ENCODE data around the gene FAM241B. TPM values are rescaled to one million over a fixed set of nuclear protein-coding genes. Genes with fewer than 3 reads are reported as not detected.

FAM241B gene
- total RNA-seq, 6 experiments from 2014 or later = 0.20 to 0.43 (median 0.30) TPM; not detected in 2

DNA sequence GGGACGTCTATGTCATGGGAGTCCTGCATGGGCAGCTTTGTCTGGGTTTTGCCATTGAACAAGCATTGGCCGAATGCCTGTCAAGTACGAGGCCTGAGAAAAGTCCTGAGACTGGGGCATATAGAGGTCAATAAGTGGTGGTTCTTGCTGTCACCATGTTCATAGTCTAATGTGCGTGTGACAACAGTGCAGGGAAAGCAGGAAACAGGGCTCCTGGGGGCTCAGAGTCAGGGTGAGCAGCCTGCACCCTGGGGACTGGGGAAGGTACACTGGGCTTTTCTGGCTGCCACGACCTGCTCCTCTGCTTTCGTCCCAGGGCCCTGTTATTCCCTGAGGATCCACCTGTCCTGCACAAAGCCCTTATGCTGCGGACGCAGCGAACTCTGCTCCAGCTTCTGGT lies 21.3 kb downstream of the FAM241B start:
- Mint-ChIP-seq H3K36me3 (ENCODE audit: low read depth) (no peaks in the 10 kb centered on the region), H3K4me3 (no peak overlapping the region), H3K9me3 (no peaks in the 10 kb centered on the region), H3K27ac (no peak overlapping the region), H3K4me1 (ENCODE audit: low read depth) (no peaks in the 10 kb centered on the region), H3K27me3 (ENCODE audit: insufficient read depth) (peaks cover 61% of the 10 kb centered on the region)
- no peak for DNase-seq
- TF ChIP-seq, protein P1, sequence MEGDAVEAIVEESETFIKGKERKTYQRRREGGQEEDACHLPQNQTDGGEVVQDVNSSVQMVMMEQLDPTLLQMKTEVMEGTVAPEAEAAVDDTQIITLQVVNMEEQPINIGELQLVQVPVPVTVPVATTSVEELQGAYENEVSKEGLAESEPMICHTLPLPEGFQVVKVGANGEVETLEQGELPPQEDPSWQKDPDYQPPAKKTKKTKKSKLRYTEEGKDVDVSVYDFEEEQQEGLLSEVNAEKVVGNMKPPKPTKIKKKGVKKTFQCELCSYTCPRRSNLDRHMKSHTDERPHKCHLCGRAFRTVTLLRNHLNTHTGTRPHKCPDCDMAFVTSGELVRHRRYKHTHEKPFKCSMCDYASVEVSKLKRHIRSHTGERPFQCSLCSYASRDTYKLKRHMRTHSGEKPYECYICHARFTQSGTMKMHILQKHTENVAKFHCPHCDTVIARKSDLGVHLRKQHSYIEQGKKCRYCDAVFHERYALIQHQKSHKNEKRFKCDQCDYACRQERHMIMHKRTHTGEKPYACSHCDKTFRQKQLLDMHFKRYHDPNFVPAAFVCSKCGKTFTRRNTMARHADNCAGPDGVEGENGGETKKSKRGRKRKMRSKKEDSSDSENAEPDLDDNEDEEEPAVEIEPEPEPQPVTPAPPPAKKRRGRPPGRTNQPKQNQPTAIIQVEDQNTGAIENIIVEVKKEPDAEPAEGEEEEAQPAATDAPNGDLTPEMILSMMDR (IDR thresholded peaks at IDR 0.05) = no peak

DNA sequence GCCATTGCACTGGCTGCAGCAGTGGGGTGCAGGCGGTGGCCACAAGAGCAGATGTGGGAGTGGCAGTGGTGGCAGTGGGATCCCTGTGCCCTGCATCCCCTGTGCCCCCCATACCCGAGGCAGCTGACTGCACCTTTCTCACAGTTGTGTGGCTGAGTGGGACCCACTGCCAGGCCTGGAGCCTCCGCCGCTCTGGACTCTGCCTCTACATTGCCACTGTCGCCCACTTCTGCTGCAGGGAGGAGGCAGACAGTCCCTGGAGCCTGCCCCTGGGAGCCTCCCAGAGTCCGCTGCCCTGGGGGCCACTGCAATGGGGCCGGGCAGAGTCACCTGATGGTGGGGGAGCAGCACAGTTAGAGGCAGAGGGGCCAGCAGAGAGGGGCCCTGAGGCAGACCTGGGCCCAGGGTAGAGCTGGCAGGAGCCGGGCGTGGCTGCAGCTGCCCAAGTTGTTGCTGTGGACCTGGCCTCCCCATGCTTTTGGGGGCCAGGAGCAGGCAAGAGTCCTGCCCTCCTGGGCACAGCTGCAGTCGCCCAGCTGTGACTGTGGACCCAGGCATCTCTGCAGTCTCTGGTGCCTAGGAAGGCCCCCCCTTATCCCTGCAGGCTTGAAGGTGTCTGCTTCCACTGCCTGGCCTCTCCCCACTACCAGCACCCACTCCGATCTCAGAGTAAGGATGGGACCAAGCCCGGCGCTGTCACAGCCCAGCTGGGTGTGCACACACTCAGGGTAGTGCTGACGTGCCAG lies 22.2 kb downstream of the FAM241B start:
- Mint-ChIP-seq H3K4me3 (no peak overlapping the region), H3K9me3 (no peaks in the 10 kb centered on the region), H3K27ac (no peak overlapping the region), H3K27me3 (ENCODE audit: insufficient read depth) (peaks cover 64% of the 10 kb centered on the region), H3K4me1 (ENCODE audit: low read depth) (peaks cover 1% of the 10 kb centered on the region; the same call in 1 of the 2 replicates), H3K36me3 (ENCODE audit: low read depth) (no peaks in the 10 kb centered on the region)
- DNase-seq = no peak
- TF ChIP-seq, protein P1 (IDR thresholded peaks at IDR 0.05) = no peak

DNA sequence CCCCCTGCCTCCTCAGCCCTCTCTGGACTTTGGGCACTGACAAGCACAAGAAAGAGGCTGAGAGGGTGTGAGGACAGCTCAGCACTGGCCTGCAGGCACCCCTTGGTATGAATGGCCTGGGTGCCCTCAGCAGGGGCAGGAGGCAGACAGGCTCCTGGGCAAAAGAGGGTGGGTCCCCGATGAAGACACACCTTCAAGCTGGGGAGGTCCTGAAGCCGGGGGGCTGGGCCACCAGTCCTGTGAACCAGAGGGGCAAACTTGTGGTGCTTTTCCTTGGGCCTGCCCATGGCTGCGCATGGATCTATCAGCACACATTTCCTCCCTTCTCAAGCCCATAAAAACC lies 22.8 kb downstream of the FAM241B start:
- H3K4me1 Mint-ChIP-seq (ENCODE audit: low read depth) = peaks cover 5% of the 10 kb centered on the region; the same call in 1 of the 2 replicates
- DNase-seq = no peak
- no peak overlapping the region for H3K27ac Mint-ChIP-seq
- H3K27me3 Mint-ChIP-seq (ENCODE audit: insufficient read depth) = peaks cover 66% of the 10 kb centered on the region
- no peaks in the 10 kb centered on the region for H3K36me3 Mint-ChIP-seq (ENCODE audit: low read depth)
- H3K9me3 Mint-ChIP-seq = no peaks in the 10 kb centered on the region
- TF ChIP-seq, protein P1 (IDR thresholded peaks at IDR 0.05) = no peak
- no peak overlapping the region for H3K4me3 Mint-ChIP-seq

DNA sequence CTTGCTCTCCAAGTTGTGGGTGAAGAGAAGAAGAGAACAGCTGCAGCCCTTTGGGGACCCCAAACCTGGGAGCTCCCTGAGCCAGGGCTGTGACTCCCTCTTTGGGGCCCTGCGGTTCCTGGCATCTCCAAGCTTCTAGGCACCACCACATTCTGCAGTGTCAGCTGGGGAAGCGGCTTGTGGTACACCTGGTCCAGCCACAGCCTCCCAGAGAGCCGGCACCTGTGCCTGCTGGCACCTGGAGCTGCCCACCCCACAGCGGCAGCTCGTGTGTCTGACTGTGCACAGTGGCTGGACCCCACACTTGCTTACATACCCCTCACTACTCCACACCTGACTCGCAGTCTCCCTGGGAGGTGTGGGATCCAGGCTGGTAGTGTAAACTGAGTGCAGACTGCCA lies 23.5 kb downstream of the FAM241B start:
- TF ChIP-seq, protein P1 (IDR thresholded peaks at IDR 0.05) = no peak
- Mint-ChIP-seq H3K4me3 (no peak overlapping the region), H3K4me1 (ENCODE audit: low read depth) (peaks cover 5% of the 10 kb centered on the region; the same call in 1 of the 2 replicates), H3K27ac (no peak overlapping the region), H3K36me3 (ENCODE audit: low read depth) (no peaks in the 10 kb centered on the region), H3K27me3 (ENCODE audit: insufficient read depth) (peaks cover 72% of the 10 kb centered on the region), H3K9me3 (no peaks in the 10 kb centered on the region)
- DNase-seq = no peak

DNA sequence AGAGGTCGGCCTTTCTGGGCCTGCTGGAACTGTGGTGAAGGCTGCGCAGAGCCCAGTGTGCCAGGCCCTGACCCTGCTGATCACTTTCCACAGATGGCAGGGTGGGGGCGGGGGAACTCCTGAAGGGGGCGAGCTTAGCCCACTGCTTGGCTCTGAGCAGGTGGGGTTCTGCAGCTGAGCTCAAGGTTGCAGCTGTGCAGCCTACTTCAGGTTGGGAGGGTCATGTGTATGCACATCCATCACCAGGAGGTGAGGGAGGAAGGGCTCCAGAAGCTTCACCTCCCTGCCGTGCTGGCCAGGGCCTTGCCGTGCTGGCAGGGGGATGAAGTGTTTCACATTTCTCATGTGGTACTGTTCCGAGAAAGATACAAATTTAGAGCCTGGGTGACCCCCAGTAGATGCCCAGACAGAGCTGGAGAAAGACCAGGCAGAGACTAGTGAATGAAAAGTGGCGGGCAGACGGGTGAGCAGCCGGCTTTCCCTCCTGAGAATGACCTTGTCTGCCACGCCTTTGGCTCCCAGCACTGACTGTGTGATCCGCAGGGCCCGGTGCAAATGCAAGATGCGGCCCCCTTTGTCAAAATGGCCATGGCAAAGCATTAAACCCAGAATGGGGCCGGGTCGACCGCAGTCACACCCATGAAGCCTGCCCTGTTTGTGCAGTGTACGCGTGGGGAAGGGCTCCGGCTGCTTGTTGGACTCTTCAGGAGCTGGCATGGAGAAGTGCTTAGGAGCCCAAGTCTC lies 25.2 kb downstream of the FAM241B start:
- Mint-ChIP-seq H3K27ac (no peak overlapping the region), H3K27me3 (ENCODE audit: insufficient read depth) (peaks cover 77% of the 10 kb centered on the region), H3K4me3 (no peak overlapping the region), H3K4me1 (ENCODE audit: low read depth) (peaks cover 5% of the 10 kb centered on the region; the same call in 1 of the 2 replicates), H3K9me3 (no peaks in the 10 kb centered on the region), H3K36me3 (ENCODE audit: low read depth) (no peaks in the 10 kb centered on the region)
- DNase-seq = no peak
- TF ChIP-seq, protein P1 (IDR thresholded peaks at IDR 0.05) = no peak
